GM10847 (cell line): ENCODE data around the gene TMPRSS11D.

Experiments used
- POLR2A ChIP-seq: IDR thresholded peaks from 2 replicates; pipeline ENCODE4 v1.6.1; 2011; ENCODE audit not compliant: insufficient read length; ENCODE audit errors: extremely low read depth

TMPRSS11D gene

DNA sequence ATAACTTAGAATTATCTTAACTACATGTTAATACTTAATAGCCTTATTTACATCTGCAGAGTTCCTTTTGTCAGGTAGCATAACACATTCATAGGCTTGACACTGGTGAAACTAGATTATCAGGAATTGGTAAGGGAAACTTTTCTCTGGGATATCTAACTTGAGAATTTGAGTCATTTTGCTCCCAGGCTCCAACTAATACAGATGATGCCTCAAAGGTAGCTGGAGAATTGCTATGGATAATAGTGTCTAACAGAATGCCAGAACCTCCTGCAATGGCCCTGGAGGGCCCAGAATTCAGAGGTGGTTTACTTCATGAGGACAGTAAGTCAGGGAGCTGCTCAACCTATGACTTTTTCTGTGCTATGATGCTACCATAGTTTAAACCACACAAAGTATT lies 13.9 kb upstream of the TMPRSS11D start:
- TF ChIP-seq POLR2A: no peak

DNA sequence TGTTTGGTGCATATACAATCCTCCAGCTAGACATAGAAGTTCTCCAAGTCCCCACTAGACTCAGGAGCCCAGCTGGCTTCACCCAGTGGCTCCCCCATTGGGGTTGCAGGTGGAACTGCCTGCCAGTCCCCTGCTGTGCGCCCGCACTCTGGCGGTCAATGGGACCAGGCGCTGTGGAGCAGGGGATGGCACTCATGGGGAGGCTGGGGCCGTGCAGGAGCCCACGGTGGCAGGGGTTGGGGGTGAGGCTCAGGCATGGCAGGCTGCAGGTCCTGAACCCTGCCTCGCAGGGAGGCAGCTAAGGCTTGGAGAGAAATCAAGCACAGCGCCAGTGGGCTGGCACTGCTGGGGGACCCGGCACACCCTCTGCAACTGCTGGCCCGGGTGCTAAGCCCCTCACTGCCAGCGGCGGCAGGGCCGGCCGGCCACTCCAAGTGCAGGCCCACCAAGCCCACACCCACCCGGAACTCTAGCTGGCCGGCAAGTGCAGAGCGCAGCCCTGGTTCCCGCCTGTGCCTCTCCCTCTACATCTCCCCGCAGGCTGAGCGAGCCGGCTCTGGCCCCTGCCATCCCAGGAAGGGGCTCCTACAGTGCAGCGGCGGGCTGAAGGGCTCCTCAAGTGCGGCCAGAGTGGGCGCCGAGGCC lies 12.7 kb upstream of the TMPRSS11D start:
- no peak for TF ChIP-seq POLR2A

DNA sequence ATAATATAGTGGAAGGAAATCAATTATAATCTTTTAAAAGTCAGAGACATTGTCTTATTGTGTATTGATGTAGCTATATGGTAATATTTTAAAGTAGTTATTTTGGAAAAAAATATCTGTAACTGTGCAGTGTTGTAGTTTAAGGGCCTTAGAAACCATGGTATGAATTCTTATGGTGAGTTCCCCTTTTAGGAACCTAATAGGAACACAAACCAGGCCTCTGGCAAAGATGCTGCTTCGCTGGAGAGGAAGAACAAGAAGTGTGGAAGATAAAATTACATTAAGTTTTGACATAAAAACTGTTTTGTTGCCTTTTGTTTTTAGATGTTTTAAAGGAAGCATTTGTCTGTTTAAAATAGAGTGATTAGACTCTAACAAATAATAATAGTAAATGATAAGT lies 10.9 kb upstream of the TMPRSS11D start:
- no peak for TF ChIP-seq POLR2A

DNA sequence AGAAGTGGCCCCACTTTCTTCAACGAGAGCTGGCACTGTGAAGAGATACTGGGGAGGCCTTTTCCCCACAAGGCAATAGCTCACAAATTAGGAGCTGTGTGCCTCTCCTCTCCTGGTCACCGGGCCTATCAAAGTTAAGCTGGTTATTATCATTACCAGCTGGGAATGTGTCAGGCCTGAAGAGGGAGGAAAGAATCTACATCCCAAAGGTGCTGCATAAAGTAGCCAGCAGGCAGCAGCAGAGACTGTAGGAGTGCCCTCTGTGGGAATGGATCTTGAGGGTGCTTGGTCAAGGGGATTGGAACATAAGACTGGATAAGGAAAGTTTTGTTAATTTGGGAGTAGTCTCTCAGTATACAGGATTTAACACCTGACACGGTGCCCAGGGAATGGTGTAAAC lies 9.1 kb upstream of the TMPRSS11D start:
- no peak for TF ChIP-seq POLR2A

DNA sequence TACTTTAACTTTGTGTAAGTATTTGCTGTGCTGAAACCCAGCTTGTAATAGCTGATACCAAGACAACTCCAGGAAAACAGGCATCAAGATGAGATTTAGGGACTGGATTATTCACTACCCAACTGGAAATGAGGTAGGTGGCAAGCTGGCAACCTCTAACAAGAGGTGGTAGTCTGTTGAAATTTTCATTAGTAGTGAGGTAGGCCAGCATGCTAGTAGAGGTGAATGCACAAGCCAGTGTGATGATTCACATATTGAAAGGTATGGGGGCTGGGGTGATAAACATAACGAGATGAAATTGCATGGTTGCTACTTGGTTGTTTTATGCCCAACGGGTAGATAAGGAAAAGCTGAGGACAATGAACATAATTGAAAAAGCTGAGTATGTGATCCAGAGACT lies 8.5 kb upstream of the TMPRSS11D start:
- TF ChIP-seq POLR2A: no peak

DNA sequence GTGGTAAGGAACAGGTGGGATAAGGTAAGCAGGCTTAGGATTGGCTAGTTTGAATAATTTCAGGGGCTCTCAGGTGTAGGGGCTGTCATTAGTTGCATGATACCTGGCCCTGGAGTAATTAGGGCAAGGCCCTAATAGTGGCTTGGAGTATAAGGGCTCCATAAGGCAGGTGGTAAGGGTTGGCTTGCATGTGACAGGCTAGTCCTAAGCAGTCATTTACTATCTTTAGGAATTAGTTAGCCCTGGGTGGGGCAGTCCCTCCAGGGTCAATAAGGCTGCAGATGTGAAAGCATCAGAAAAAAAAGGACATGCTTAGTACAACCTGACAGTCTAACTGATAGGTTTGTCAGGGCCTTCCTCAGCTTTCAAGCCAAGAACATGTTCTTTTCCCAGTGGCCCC lies 7.8 kb upstream of the TMPRSS11D start:
- no peak for TF ChIP-seq POLR2A

DNA sequence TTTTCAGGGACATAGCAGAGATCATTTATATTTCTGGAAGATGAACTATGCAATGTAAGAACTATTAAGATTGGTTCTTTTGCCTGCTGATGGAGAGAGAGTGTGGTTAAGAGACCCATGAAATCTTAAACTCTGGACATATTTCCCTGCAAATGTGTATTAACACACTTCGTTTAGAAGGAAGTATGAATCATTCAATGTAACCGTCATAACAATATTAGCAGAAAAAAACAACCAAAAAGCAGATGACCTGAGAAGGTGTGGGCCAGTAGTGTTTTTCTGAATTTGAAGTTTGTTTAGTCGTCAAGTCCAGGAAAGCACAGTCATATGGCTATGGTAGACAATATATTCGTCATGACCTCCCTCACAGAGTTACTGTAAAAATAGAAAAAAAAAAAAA lies 2.5 kb upstream of the TMPRSS11D start:
- TF ChIP-seq POLR2A: no peak

DNA sequence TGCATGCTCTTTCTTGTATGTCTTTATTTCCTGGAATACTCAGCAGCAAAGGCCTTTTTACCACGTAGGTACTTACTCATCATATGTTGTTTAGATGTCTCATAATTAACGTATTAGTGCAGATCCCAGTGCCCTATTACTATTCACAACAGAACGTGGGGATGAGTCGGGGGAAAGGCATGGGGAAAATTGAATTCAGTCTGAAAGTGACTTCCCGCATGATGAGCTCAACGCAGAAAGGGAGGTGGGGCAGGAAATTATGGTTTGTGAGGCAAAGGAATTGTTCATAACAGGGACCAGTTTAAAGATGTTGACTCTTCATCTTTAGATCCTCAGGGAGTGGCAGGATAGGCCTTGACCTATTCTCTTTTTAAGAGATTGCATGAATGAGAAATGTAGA lies 2.0 kb upstream of the TMPRSS11D start:
- no peak for TF ChIP-seq POLR2A

DNA sequence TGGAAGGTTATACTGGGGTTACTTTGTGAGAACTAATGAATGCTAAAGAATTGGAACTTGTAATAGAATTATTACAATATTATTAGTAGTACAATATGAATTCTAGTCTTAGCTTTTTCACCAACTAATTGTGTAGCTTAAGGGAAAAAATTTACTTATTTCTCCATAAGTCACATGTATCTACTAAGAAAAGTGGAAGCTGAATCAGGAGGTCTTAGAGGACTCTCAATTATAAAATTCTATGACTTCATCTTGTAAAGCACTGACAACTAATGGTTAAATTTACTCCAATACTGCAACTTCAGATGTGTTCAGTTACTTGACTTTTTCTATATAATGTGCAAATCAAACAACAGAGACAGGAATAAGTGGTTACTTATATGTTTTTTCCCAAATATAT lies 899 bp upstream of the TMPRSS11D start:
- no peak for TF ChIP-seq POLR2A

DNA sequence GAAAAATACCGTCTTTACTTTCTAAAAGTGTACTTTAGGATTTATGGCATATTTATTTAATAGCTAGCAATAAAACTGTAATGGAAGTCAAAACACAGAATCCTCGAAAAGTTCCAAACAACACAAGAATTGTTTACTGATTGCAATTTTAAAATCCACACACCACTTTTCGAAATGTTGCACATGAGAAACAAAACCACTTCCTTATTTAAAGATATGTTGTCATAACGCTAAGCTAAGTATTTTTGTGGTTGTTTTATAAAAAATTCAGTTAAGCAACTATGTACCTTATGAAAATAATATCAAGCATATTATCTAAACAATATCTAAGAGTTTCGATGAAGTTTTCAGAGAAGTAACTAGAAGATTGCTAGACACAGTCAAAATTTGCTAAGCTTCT lies 344 bp downstream of the TMPRSS11D start:
- no peak for TF ChIP-seq POLR2A

DNA sequence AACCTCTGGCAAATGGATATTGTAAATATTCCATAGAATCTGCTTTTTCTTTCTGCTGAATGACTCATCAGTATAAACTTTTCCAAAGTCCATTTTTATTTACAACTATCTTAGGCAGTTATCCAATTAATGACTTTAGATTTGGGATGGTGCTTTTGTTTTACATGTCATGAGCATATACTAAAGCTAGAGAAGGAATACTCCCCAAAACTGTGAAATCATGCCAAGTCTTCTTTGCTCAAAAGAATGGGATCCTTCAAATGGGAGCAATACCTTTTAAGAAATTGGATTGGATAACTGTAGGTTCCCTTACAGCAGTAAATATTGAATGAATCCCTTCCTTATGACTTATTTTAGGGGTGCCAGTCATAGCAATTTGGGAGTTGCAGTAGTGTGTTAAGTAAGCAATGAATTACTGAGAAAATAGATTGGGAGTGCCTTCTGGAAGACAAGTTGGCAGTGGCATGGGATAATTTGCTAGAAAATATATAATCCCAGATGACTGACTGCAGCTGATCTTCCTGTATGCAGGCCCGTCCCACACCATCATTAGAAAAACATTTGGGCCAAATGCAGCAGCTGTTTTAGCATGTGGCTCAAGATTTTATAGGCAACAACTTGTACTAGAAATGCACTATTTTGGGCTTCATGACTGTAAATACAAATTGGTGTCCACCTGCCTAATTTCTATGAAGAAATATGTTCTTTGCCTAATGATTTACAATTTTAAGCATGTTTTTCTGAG lies 2.8 kb downstream of the TMPRSS11D start:
- no peak for TF ChIP-seq POLR2A

DNA sequence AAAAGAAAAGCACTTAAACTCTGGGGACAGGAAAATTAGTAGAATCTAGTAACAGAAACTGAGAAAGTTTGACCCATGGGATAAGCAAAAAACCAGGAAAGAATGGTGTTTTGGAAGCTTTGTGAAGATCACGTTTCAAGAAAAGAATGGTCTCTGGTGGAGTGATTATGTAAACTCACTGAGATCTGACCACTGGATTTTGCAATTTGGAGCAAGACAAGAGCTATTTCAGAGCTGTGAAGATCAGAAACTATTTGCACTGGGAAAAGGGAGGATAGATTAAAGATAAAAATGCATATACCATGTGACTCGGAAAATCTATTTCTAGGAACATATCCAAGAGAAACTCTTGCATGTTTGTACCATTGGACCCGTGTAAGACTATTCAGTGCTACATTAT lies 4.3 kb downstream of the TMPRSS11D start:
- TF ChIP-seq POLR2A: no peak

DNA sequence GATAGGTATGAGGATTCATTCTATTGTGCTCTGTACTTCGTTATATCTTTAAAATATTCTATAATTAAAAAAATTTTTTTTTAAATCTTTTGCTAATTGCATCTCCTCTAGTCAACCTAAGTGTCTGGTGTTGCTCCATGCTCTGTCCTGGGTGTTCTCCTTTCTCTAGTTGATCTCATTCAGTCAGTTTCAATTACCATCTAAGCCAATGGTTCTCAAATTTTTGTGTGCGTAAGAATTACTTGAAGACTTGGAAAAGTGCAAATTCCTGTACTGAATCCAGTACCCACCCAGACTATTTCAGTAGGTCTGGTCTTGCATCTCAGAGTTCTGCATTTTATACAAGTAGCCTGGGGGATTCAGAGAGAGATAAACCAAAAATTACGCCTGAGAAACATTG lies 6.7 kb downstream of the TMPRSS11D start:
- no peak for TF ChIP-seq POLR2A

DNA sequence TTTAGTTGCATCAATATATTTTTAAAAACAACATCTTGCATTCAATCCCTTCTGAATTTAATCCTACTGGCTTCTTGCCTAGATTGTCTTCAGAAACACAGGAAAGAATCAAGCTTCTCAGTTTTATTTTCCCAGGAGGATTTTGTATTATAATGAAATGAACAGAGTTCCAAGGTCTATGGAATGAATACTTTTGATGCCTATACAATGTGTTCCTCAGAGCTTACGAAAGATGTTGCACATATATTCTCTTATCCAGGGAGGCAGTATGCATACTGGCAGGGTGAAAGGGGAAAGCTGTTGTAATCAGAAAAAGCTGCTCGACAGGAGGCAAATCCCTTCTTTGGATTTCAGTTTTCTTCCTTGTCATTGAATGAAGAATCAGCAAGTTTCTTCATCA lies 8.8 kb downstream of the TMPRSS11D start:
- no peak for TF ChIP-seq POLR2A

DNA sequence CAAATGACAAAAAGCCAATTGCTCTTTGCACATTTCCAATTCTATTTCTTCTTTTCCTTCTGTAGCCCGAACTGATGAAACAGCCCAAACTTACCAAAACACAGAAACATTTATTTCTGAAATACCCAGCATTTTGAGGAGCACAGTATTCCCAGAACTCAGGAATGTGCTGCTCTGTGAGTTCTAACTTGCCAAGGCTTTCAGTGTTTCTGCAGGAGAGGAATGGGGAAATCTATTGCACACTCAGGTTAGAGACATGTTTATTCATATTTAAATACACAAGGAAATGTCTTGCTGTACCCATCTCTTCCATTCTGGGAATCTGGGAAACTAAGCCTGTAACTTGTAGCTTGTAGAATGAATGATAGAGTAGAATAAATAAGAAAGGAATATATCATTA lies 10.7 kb downstream of the TMPRSS11D start:
- no peak for TF ChIP-seq POLR2A

DNA sequence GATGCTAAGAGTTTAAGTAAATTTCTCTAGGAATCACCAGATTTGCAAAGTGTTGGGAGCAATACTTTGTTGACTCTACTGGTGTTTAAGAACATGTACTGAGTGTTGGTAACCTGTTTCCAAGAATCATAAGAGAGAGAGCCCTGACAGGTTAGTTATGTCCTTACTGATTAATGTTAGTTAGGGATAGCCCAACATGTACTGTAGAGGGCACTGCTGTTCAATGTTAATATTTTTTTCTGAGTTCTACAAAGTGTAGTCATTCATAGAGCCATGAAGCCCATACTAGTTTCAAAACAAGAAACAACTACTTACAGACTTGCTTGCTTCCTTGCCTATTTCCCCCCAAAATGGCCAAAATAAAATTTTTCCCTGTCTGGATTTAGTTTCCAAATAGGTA lies 11.9 kb downstream of the TMPRSS11D start:
- no peak for TF ChIP-seq POLR2A
